Measurements from ENCODE around the gene CCDC51.

Gene CCDC51

GRCh38 chr3:48427630-48427962 lies 12.3 kb downstream of the CCDC51 start:
- H2AFZ ChIP-seq (ENCODE audit: low read depth, low read length, severe bottlenecking) = no peak overlapping the region
- no peaks in the 10 kb centered on the region for H3F3A ChIP-seq (ENCODE audit: insufficient read depth)
- no peak overlapping the region for H3K4me3 ChIP-seq (ENCODE audit: insufficient read depth, low read length, poor library complexity, severe bottlenecking)
- H3K27ac ChIP-seq (ENCODE audit: low read depth, low read length) = no peak overlapping the region
- H3K9me2 ChIP-seq (replicated peaks; ENCODE audit: insufficient read depth, low read length) = no peaks in the 10 kb centered on the region
- no peaks in the 10 kb centered on the region for H3K9me3 ChIP-seq (ENCODE audit: insufficient read depth, low read length)
- no peaks in the 10 kb centered on the region for H3K27me3 ChIP-seq (ENCODE audit: low read length)
- no peak for TF ChIP-seq EZH2phosphoT487 (conservative IDR thresholded peaks at IDR 0.05; ENCODE audit: low read length)
- TF ChIP-seq CTCF (IDR thresholded peaks at IDR 0.05; ENCODE audit: insufficient read depth, low read length, poor library complexity, severe bottlenecking) = no peak
- H3K36me3 ChIP-seq (ENCODE audit: low read length) = no peaks in the 10 kb centered on the region
- no peaks in the 10 kb centered on the region for H3K79me2 ChIP-seq (ENCODE audit: insufficient read depth, low read length)
- H3K9ac ChIP-seq (ENCODE audit: low read length) = no peak overlapping the region
- no peaks in the 10 kb centered on the region for H4K20me1 ChIP-seq (ENCODE audit: low read depth, low read length)
- no peak overlapping the region for H3K4me2 ChIP-seq (ENCODE audit: low read depth, low read length, poor library complexity, severe bottlenecking)

- Histone ChIP-seq H3K4me2 (ENCODE audit: low read depth, low read length, poor library complexity, severe bottlenecking) (no peak overlapping the region), H3K9ac (ENCODE audit: low read length) (no peak overlapping the region), H3K9me2 (replicated peaks; ENCODE audit: insufficient read depth, low read length) (no peaks in the 10 kb centered on the region), H2AFZ (ENCODE audit: low read depth, low read length, severe bottlenecking) (no peak overlapping the region), H4K20me1 (ENCODE audit: low read depth, low read length) (no peaks in the 10 kb centered on the region), H3K79me2 (ENCODE audit: insufficient read depth, low read length) (no peaks in the 10 kb centered on the region), H3K4me3 (ENCODE audit: insufficient read depth, low read length, poor library complexity, severe bottlenecking) (no peak overlapping the region), H3K36me3 (ENCODE audit: low read length) (no peaks in the 10 kb centered on the region), H3K9me3 (ENCODE audit: insufficient read depth, low read length) (no peaks in the 10 kb centered on the region), H3K27ac (ENCODE audit: low read depth, low read length) (no peak overlapping the region), H3F3A (ENCODE audit: insufficient read depth) (no peaks in the 10 kb centered on the region), H3K27me3 (ENCODE audit: low read length) (no peaks in the 10 kb centered on the region)
- TF ChIP-seq CTCF (IDR thresholded peaks at IDR 0.05; ENCODE audit: insufficient read depth, low read length, poor library complexity, severe bottlenecking) (no peak), EZH2phosphoT487 (conservative IDR thresholded peaks at IDR 0.05; ENCODE audit: low read length) (no peak)
Observed at GRCh38 chr3:48426944-48427629, 12.8 kb downstream of the CCDC51 start.

- Histone ChIP-seq H3K9me2 (replicated peaks; ENCODE audit: insufficient read depth, low read length) (no peaks in the 10 kb centered on the region), H3K27ac (ENCODE audit: low read depth, low read length) (no peak overlapping the region), H3K9me3 (ENCODE audit: insufficient read depth, low read length) (no peaks in the 10 kb centered on the region), H3K36me3 (ENCODE audit: low read length) (no peaks in the 10 kb centered on the region), H3K4me2 (ENCODE audit: low read depth, low read length, poor library complexity, severe bottlenecking) (no peak overlapping the region), H2AFZ (ENCODE audit: low read depth, low read length, severe bottlenecking) (no peak overlapping the region), H3F3A (ENCODE audit: insufficient read depth) (no peaks in the 10 kb centered on the region), H3K79me2 (ENCODE audit: insufficient read depth, low read length) (no peaks in the 10 kb centered on the region), H3K9ac (ENCODE audit: low read length) (no peak overlapping the region), H4K20me1 (ENCODE audit: low read depth, low read length) (no peaks in the 10 kb centered on the region), H3K4me3 (ENCODE audit: insufficient read depth, low read length, poor library complexity, severe bottlenecking) (no peak overlapping the region), H3K27me3 (ENCODE audit: low read length) (no peaks in the 10 kb centered on the region)
- TF ChIP-seq EZH2phosphoT487 (conservative IDR thresholded peaks at IDR 0.05; ENCODE audit: low read length) = no peak
- no peak for TF ChIP-seq CTCF (IDR thresholded peaks at IDR 0.05; ENCODE audit: insufficient read depth, low read length, poor library complexity, severe bottlenecking)
Observed at GRCh38 chr3:48426401-48426909, 13.5 kb downstream of the CCDC51 start.

Data from SU-DHL-6 (cell line).